NT2/D1 (cell line): ENCODE results near the gene PABPC3.

Experiments used
- YY1 ChIP-seq: IDR thresholded peaks from 2 replicates; pipeline ENCODE4 v1.6.1; 2011; ENCODE audit not compliant: insufficient read length, insufficient read depth
- ZNF274 ChIP-seq: IDR thresholded peaks from 2 replicates; pipeline ENCODE4 v1.6.1; 2011; ENCODE audit warnings: mild to moderate bottlenecking, low read depth, low read length

DNA sequence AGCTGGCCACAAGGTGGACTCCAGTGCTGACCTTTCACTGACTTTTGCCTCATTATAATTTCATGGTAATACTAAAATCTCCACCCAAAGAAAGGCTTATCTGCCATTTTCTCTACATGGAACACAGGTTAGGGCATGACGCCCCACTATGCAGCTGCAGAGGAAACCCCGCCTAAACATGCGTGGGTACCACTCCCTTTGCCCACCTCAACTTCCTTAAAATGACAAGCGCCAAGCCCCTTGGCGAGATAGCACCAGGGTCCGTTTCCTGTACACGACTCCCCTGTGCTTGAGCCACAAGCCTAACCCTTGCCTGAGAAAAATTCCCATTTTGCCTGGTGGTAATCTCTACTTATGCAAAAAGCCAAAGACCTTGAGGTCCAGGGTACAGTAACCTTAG, 36.0 kb upstream of the PABPC3 start:
- TF ChIP-seq YY1 (no peak), ZNF274 (no peak)
